H9 (cell line): ENCODE data around the gene TSNAX. TPM values are rescaled to one million over a fixed set of nuclear protein-coding genes. Genes with fewer than 3 reads are reported as not detected.

Experiments used
- DNase-seq: peaks from one replicate; pipeline ENCODE4 v3.0.0-alpha.2; 2017
- H2AFZ ChIP-seq: one replicate; pipeline ENCODE4 v1.6.1; 2013; ENCODE audit warnings: mild to moderate bottlenecking, low read length, control low read depth, moderate library complexity
- H2AK5ac ChIP-seq: 2 replicates; pipeline ENCODE4 v1.6.1; 2013; ENCODE audit warnings: low read length, control low read depth, mixed read lengths; ENCODE audit not compliant: insufficient read length
- H2BK120ac ChIP-seq: one replicate; pipeline ENCODE4 v1.6.1; 2013; ENCODE audit warnings: low read depth, mild to moderate bottlenecking, low read length, control low read depth, inconsistent platforms; ENCODE audit not compliant: poor library complexity, severe bottlenecking
- H2BK12ac ChIP-seq: 2 replicates; pipeline ENCODE4 v1.6.1; 2013; ENCODE audit warnings: low read length, control low read depth, mixed read lengths, low read depth; ENCODE audit not compliant: insufficient read length
- H2BK15ac ChIP-seq: 2 replicates; pipeline ENCODE4 v1.6.1; 2013; ENCODE audit warnings: low read depth, low read length, control low read depth
- H2BK20ac ChIP-seq: one replicate; pipeline ENCODE4 v1.6.1; 2013; ENCODE audit warnings: low read depth, mild to moderate bottlenecking, low read length, control low read depth, inconsistent platforms; ENCODE audit not compliant: poor library complexity, severe bottlenecking
- H2BK5ac ChIP-seq: 2 replicates; pipeline ENCODE4 v1.6.1; 2013; ENCODE audit warnings: low read length, control low read depth, mixed read lengths; ENCODE audit not compliant: insufficient read length
- H3K14ac ChIP-seq: 2 replicates; pipeline ENCODE4 v1.6.1; 2013; ENCODE audit warnings: low read length, control low read depth; ENCODE audit not compliant: insufficient read depth
- H3K18ac ChIP-seq: 2 replicates; pipeline ENCODE4 v1.6.1; 2013; ENCODE audit warnings: low read depth, mild to moderate bottlenecking, mixed read lengths, low read length, control low read depth; ENCODE audit not compliant: insufficient read length
- H3K23ac ChIP-seq: 2 replicates; pipeline ENCODE4 v1.6.1; 2013; ENCODE audit warnings: low read length, control low read depth, mixed read lengths, low read depth; ENCODE audit not compliant: insufficient read length
- H3K23me2 ChIP-seq: 2 replicates; pipeline ENCODE4 v1.6.1; 2013; ENCODE audit warnings: low read depth, mild to moderate bottlenecking, mixed read lengths, low read length, control low read depth; ENCODE audit not compliant: insufficient read length, poor library complexity, severe bottlenecking
- H3K27ac ChIP-seq: 2 replicates; pipeline ENCODE4 v1.5.1; 2013; ENCODE audit warnings: low read length, control low read depth, mixed read lengths, low read depth; ENCODE audit not compliant: insufficient read length
- H3K27me3 ChIP-seq: 2 replicates; pipeline ENCODE4 v1.6.1; 2013; ENCODE audit warnings: low read length, control low read depth, inconsistent platforms; ENCODE audit not compliant: insufficient read depth
- H3K4ac ChIP-seq: 2 replicates; pipeline ENCODE4 v1.6.1; 2013; ENCODE audit warnings: low read depth, mild to moderate bottlenecking, control low read depth, inconsistent platforms, low read length, moderate library complexity
- H3K4me1 ChIP-seq: 2 replicates; pipeline ENCODE4 v1.6.1; 2013; ENCODE audit warnings: low read length, control low read depth, inconsistent platforms; ENCODE audit not compliant: insufficient read depth
- H3K4me2 ChIP-seq: 2 replicates; pipeline ENCODE4 v1.6.1; 2013; ENCODE audit warnings: low read length, control low read depth, mixed read lengths; ENCODE audit not compliant: insufficient read length, insufficient read depth
- H3K56ac ChIP-seq: 2 replicates; pipeline ENCODE4 v1.6.1; 2013; ENCODE audit warnings: low read depth, mild to moderate bottlenecking, mixed read lengths, low read length, control low read depth; ENCODE audit not compliant: insufficient read length
- H3K79me1 ChIP-seq: 2 replicates; pipeline ENCODE4 v1.6.1; 2013; ENCODE audit warnings: low read depth, mild to moderate bottlenecking, moderate library complexity, low read length, control low read depth, inconsistent platforms; ENCODE audit not compliant: insufficient read depth, poor library complexity, severe bottlenecking
- H3K79me2 ChIP-seq: 2 replicates; pipeline ENCODE4 v1.6.1; 2013; ENCODE audit warnings: low read length, control low read depth, inconsistent platforms; ENCODE audit not compliant: insufficient read depth
- H3K9ac ChIP-seq: 2 replicates; pipeline ENCODE4 v1.6.1; 2013; ENCODE audit warnings: low read length, control low read depth, mixed read lengths; ENCODE audit not compliant: insufficient read length; ENCODE audit errors: extremely low read depth
- H3K9me3 ChIP-seq: one replicate; pipeline ENCODE4 v1.6.1; 2013; ENCODE audit warnings: low read depth, low read length, inconsistent platforms; ENCODE audit not compliant: control insufficient read depth
- H3T11ph ChIP-seq: one replicate; pipeline ENCODE4 v1.6.1; 2013; ENCODE audit warnings: mild to moderate bottlenecking, low read length, control low read depth, inconsistent platforms
- H4K20me1 ChIP-seq: one replicate; pipeline ENCODE4 v1.6.1; 2013; ENCODE audit not compliant: control insufficient read depth, insufficient read length, insufficient read depth
- H4K5ac ChIP-seq: 2 replicates; pipeline ENCODE4 v1.6.1; 2013; ENCODE audit warnings: low read depth, mild to moderate bottlenecking, mixed read lengths, low read length, control low read depth; ENCODE audit not compliant: insufficient read length
- H4K8ac ChIP-seq: replicated peaks from 2 replicates; pipeline ENCODE4 v1.6.1; 2013; ENCODE audit warnings: low read length, control low read depth, mixed read lengths, low read depth; ENCODE audit not compliant: insufficient read length
- H4K91ac ChIP-seq: 2 replicates; pipeline ENCODE4 v1.6.1; 2013; ENCODE audit warnings: low read depth, mild to moderate bottlenecking, moderate library complexity, mixed read lengths, low read length, control low read depth; ENCODE audit not compliant: insufficient read length
- H3K27ac Mint-ChIP-seq, 3 experiments: 2 replicates in 2 of 3; 3 replicates in 1 of 3; pipeline ENCODE4 v1.8.0; 2020 to 2021; ENCODE audit warnings: mixed read lengths in 3 of 3, mild to moderate bottlenecking in 1 of 3, moderate library complexity in 1 of 3
- H3K27me3 Mint-ChIP-seq: 2 replicates; pipeline ENCODE4 v1.8.0; 2021; ENCODE audit warnings: low read depth, mild to moderate bottlenecking, moderate library complexity, mixed read lengths
- H3K36me3 Mint-ChIP-seq, 3 experiments: 2 replicates in 2 of 3; 3 replicates in 1 of 3; pipeline ENCODE4 v1.8.0; 2020 to 2021; ENCODE audit warnings: low read depth in 3 of 3, mixed read lengths in 3 of 3; ENCODE audit not compliant: insufficient read depth in 1 of 3
- H3K4me1 Mint-ChIP-seq, 2 experiments: 2 replicates each; pipeline ENCODE4 v1.8.0; 2020; ENCODE audit warnings: mixed read lengths in 2 of 2
- H3K4me3 Mint-ChIP-seq, 2 experiments: 2 replicates in 1 of 2; 3 replicates in 1 of 2; pipeline ENCODE4 v1.8.0; 2020 to 2021; ENCODE audit warnings: mild to moderate bottlenecking in 2 of 2, mixed read lengths in 2 of 2, moderate library complexity in 1 of 2
- H3K9me3 Mint-ChIP-seq, 2 experiments: 2 replicates in 1 of 2; 3 replicates in 1 of 2; pipeline ENCODE4 v1.8.0; 2020; ENCODE audit warnings: mild to moderate bottlenecking in 2 of 2, mixed read lengths in 2 of 2, moderate library complexity in 1 of 2
- WGBS: extraction: QIAGEN DNeasy Blood & Tissue Kit; methylation state at CpG from one replicate; pipeline ENCODE4 v1.1.7; 2013; ENCODE audit warnings: missing lambda C conversion rate, low lambda C conversion rate, mixed read lengths; ENCODE audit not compliant: insufficient read length; ENCODE audit errors: extremely low coverage; 5-methylcytosine and 5-hydroxymethylcytosine counted together
- total RNA-seq: library from RNA; stranded (reverse); gene quantifications from 2 replicates; pipeline ENCODE4 v1.2.1, GENCODE V29; 2021
- TF ChIP-seq, protein P1 (sequence below): fragments of 200-600 bp; sonication (generic); conservative IDR thresholded peaks from 3 replicates; pipeline ENCODE4 v1.8.0; 2021; ENCODE audit warnings: antibody characterized with exemption, mild to moderate bottlenecking

The TSNAX gene
- total RNA-seq, 1 experiment from 2014 or later, result 39.9 TPM

DNA sequence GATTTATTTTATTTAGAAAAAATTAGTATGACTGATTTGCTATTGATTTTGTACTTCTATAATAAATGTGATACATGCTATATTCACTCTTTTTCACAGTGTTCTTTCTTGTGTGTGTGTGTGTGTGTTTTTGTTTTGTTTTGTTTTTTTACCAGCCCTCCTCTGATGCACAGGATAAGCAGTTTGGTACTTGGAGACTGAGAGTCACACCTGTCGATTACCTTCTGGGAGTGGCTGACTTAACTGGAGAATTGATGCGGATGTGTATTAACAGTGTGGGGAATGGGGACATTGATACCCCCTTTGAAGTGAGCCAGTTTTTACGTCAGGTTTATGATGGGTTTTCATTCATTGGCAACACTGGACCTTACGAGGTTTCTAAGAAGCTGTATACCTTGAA is 35.9 kb downstream of the TSNAX start:
- H3K79me2 ChIP-seq, result no peaks in the 10 kb centered on the region
- H2AK5ac ChIP-seq, result no peak overlapping the region
- H2AFZ ChIP-seq, result no peak overlapping the region
- H4K20me1 ChIP-seq, result no peaks in the 10 kb centered on the region
- Mint-ChIP-seq H3K36me3 (peaks cover 9 to 38% (median 32%) of the 10 kb centered on the region in 3 experiments), H3K4me3 (no peak overlapping the region; a peak in 1 of 5 replicates), H3K4me1 (no peaks in the 10 kb centered on the region), H3K9me3 (no peaks in the 10 kb centered on the region; a peak in 1 of 5 replicates), H3K27ac (no peak overlapping the region), H3K27me3 (no peaks in the 10 kb centered on the region)
- H3K14ac ChIP-seq, result no peak overlapping the region
- no peak overlapping the region for H2BK120ac ChIP-seq
- H3K18ac ChIP-seq, result no peak overlapping the region
- no peak overlapping the region for H3K23ac ChIP-seq
- H2BK5ac ChIP-seq, result no peak overlapping the region
- H3K4me1 ChIP-seq, result no peaks in the 10 kb centered on the region
- no peaks in the 10 kb centered on the region for H3K9me3 ChIP-seq
- no peak overlapping the region for H4K5ac ChIP-seq
- H2BK15ac ChIP-seq, result no peak overlapping the region
- H3K56ac ChIP-seq, result no peak overlapping the region
- no peak overlapping the region for H3K4me2 ChIP-seq
- no peaks in the 10 kb centered on the region for H3K27me3 ChIP-seq
- H2BK12ac ChIP-seq, result no peak overlapping the region
- no peak overlapping the region for H4K8ac ChIP-seq
- no peak overlapping the region for H3T11ph ChIP-seq
- no peak overlapping the region for H4K91ac ChIP-seq
- WGBS, result no CpG with 5 or more reads among the region's 4 CpGs
- no peaks in the 10 kb centered on the region for H3K23me2 ChIP-seq
- no peak for DNase-seq
- H3K27ac ChIP-seq, result no peak overlapping the region
- TF ChIP-seq, protein P1, sequence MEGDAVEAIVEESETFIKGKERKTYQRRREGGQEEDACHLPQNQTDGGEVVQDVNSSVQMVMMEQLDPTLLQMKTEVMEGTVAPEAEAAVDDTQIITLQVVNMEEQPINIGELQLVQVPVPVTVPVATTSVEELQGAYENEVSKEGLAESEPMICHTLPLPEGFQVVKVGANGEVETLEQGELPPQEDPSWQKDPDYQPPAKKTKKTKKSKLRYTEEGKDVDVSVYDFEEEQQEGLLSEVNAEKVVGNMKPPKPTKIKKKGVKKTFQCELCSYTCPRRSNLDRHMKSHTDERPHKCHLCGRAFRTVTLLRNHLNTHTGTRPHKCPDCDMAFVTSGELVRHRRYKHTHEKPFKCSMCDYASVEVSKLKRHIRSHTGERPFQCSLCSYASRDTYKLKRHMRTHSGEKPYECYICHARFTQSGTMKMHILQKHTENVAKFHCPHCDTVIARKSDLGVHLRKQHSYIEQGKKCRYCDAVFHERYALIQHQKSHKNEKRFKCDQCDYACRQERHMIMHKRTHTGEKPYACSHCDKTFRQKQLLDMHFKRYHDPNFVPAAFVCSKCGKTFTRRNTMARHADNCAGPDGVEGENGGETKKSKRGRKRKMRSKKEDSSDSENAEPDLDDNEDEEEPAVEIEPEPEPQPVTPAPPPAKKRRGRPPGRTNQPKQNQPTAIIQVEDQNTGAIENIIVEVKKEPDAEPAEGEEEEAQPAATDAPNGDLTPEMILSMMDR, result no peak
- no peak overlapping the region for H3K9ac ChIP-seq
- H3K4ac ChIP-seq, result no peak overlapping the region
- no peaks in the 10 kb centered on the region for H3K79me1 ChIP-seq
- no peak overlapping the region for H2BK20ac ChIP-seq
